HEK293T (cell line): ENCODE results near the gene CMTM3.

Source experiments
- ARNT ChIP-seq: fragments of 450-650 bp; IDR thresholded peaks from 2 replicates; pipeline ENCODE4 v1.6.1; 2017; ENCODE audit warnings: mild to moderate bottlenecking
- BHLHE40 ChIP-seq: fragments of 450-650 bp; IDR thresholded peaks from 2 replicates; pipeline ENCODE4 v1.6.1; 2016; ENCODE audit warnings: mild to moderate bottlenecking, moderate library complexity, borderline replicate concordance
- FOXA1 ChIP-seq: fragments of 450-650 bp; IDR thresholded peaks from 2 replicates; pipeline ENCODE4 v1.6.1; 2016; ENCODE audit warnings: mild to moderate bottlenecking
- FOXM1 ChIP-seq: fragments of 450-650 bp; IDR thresholded peaks from 2 replicates; pipeline ENCODE4 v1.6.1; 2017; ENCODE audit warnings: mild to moderate bottlenecking, borderline replicate concordance
- HDGF ChIP-seq: fragments of 450-650 bp; IDR thresholded peaks from 2 replicates; pipeline ENCODE4 v1.6.1; 2017; ENCODE audit warnings: antibody characterized with exemption, borderline replicate concordance
- L3MBTL2 ChIP-seq: fragments of 450-650 bp; conservative IDR thresholded peaks from 2 replicates; pipeline ENCODE4 v1.6.1; 2016; ENCODE audit warnings: mild to moderate bottlenecking
- SP1 ChIP-seq: fragments of 450-650 bp; IDR thresholded peaks from 2 replicates; pipeline ENCODE4 v1.6.1; 2017
- TARDBP ChIP-seq: fragments of 450-650 bp; IDR thresholded peaks from 2 replicates; pipeline ENCODE4 v1.6.1; 2016

- no peak for TF ChIP-seq HDGF
- no peak for TF ChIP-seq BHLHE40
- TF ChIP-seq ARNT, result no peak
- no peak for TF ChIP-seq TARDBP
- no peak for TF ChIP-seq FOXM1
- no peak for TF ChIP-seq SP1
- no peak for TF ChIP-seq FOXA1
- TF ChIP-seq L3MBTL2, result no peak
Measured at GRCh38 chr16:66598111-66598510, 6.4 kb upstream of the CMTM3 start.
